MM.1S (cell line): ENCODE data around the gene PRKCE.

Experiments used
- DNase-seq: peaks from one replicate; pipeline ENCODE4 v3.0.0-alpha.2; 2015
- H2AFZ ChIP-seq: fragments of 300-600 bp; sonication (generic); 2 replicates; pipeline ENCODE4 v1.6.0; 2016; ENCODE audit warnings: antibody characterized with exemption, low read length
- H3F3A ChIP-seq: fragments of 300-600 bp; sonication (generic); 2 replicates; pipeline ENCODE4 v1.6.1; 2016; ENCODE audit warnings: mild to moderate bottlenecking, antibody characterized with exemption, low read length, moderate library complexity, mixed read lengths; ENCODE audit not compliant: insufficient read depth
- H3K27ac ChIP-seq: fragments of 300-600 bp; sonication (generic); 2 replicates; pipeline ENCODE4 v1.5.1; 2016; ENCODE audit warnings: mild to moderate bottlenecking, low read length
- H3K27me3 ChIP-seq: fragments of 300-600 bp; sonication (generic); replicated peaks from 2 replicates; pipeline ENCODE4 v1.6.0; 2016; ENCODE audit warnings: low read length; ENCODE audit not compliant: insufficient read depth
- H3K36me3 ChIP-seq: fragments of 300-600 bp; sonication (generic); replicated peaks from 2 replicates; pipeline ENCODE4 v1.6.1; 2016; ENCODE audit warnings: mild to moderate bottlenecking, low read length, mixed read lengths; ENCODE audit not compliant: insufficient read depth
- H3K4me1 ChIP-seq: fragments of 300-600 bp; sonication (generic); 2 replicates; pipeline ENCODE4 v1.6.1; 2016; ENCODE audit warnings: low read length, mixed read lengths
- H3K4me2 ChIP-seq: fragments of 300-600 bp; sonication (generic); 2 replicates; pipeline ENCODE4 v1.6.0; 2016; ENCODE audit warnings: low read depth, low read length
- H3K4me3 ChIP-seq: fragments of 300-600 bp; sonication (generic); 2 replicates; pipeline ENCODE4 v1.5.1; 2016; ENCODE audit warnings: low read length, mixed read lengths
- H3K79me2 ChIP-seq: fragments of 300-600 bp; sonication (generic); 2 replicates; pipeline ENCODE4 v1.6.1; 2016; ENCODE audit warnings: mixed run types, low read length, mixed read lengths
- H3K9ac ChIP-seq: fragments of 300-600 bp; sonication (generic); 2 replicates; pipeline ENCODE4 v1.6.1; 2016; ENCODE audit warnings: low read length, mixed read lengths
- H3K9me2 ChIP-seq: fragments of 300-600 bp; sonication (generic); replicated peaks from 2 replicates; pipeline ENCODE4 v1.6.1; 2016; ENCODE audit warnings: mild to moderate bottlenecking, low read length, mixed read lengths; ENCODE audit not compliant: insufficient read depth
- H3K9me3 ChIP-seq: fragments of 300-600 bp; sonication (generic); replicated peaks from 2 replicates; pipeline ENCODE4 v1.6.1; 2016; ENCODE audit warnings: mild to moderate bottlenecking, low read length, mixed read lengths; ENCODE audit not compliant: insufficient read depth
- H4K20me1 ChIP-seq: fragments of 300-600 bp; sonication (generic); 2 replicates; pipeline ENCODE4 v1.6.1; 2016; ENCODE audit warnings: mild to moderate bottlenecking, low read length, moderate library complexity, mixed read lengths; ENCODE audit not compliant: insufficient read depth
- EZH2 ChIP-seq: fragments of 300-600 bp; sonication (generic); optimal IDR thresholded peaks from 2 replicates; pipeline ENCODE3; 2017; ENCODE audit warnings: low read depth, mild to moderate bottlenecking, antibody characterized with exemption, low read length, mixed read lengths
- EZH2phosphoT487 ChIP-seq: fragments of 300-600 bp; sonication (generic); IDR thresholded peaks from 2 replicates; pipeline ENCODE4 v1.6.1; 2018; ENCODE audit warnings: antibody characterized with exemption, low read length
- TF ChIP-seq, protein P1 (sequence below): fragments of 300-600 bp; sonication (generic); IDR thresholded peaks from 2 replicates; pipeline ENCODE4 v1.5.1; 2016; ENCODE audit warnings: antibody characterized with exemption, low read length, mixed read lengths

Gene PRKCE

DNA sequence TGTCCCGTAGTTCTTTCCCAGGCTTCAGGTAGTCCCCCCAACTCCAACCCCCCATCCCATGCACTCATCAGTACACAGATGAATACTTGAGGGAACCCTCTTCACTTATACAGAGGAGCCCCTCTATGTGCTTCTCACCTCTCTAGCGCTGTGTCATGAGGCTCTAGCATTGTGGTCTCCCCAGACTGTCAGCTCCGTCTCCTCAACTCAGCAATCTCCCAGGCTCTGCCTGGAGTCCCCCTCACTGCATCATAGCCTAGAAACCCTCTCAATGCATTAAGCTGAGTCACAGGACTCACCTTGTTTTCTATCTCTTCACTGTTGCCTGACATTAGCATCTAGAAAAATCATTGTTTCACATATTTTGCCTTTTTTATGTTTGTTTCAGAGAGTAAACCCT, 20.2 kb upstream of the PRKCE start:
- H4K20me1 ChIP-seq = no peaks in the 10 kb centered on the region
- no peak for DNase-seq
- H3K4me3 ChIP-seq = no peak overlapping the region
- no peaks in the 10 kb centered on the region for H3K36me3 ChIP-seq
- TF ChIP-seq, protein P1, sequence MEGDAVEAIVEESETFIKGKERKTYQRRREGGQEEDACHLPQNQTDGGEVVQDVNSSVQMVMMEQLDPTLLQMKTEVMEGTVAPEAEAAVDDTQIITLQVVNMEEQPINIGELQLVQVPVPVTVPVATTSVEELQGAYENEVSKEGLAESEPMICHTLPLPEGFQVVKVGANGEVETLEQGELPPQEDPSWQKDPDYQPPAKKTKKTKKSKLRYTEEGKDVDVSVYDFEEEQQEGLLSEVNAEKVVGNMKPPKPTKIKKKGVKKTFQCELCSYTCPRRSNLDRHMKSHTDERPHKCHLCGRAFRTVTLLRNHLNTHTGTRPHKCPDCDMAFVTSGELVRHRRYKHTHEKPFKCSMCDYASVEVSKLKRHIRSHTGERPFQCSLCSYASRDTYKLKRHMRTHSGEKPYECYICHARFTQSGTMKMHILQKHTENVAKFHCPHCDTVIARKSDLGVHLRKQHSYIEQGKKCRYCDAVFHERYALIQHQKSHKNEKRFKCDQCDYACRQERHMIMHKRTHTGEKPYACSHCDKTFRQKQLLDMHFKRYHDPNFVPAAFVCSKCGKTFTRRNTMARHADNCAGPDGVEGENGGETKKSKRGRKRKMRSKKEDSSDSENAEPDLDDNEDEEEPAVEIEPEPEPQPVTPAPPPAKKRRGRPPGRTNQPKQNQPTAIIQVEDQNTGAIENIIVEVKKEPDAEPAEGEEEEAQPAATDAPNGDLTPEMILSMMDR = no peak
- no peak for TF ChIP-seq EZH2phosphoT487
- no peak for TF ChIP-seq EZH2
- no peak overlapping the region for H3K4me2 ChIP-seq
- H3K27ac ChIP-seq = no peak overlapping the region
- H2AFZ ChIP-seq = no peak overlapping the region
- H3K79me2 ChIP-seq = no peaks in the 10 kb centered on the region
- no peaks in the 10 kb centered on the region for H3K4me1 ChIP-seq
- H3K27me3 ChIP-seq = no peaks in the 10 kb centered on the region
- H3K9me2 ChIP-seq = no peaks in the 10 kb centered on the region
- no peaks in the 10 kb centered on the region for H3K9me3 ChIP-seq
- no peaks in the 10 kb centered on the region for H3F3A ChIP-seq
- H3K9ac ChIP-seq = no peak overlapping the region

DNA sequence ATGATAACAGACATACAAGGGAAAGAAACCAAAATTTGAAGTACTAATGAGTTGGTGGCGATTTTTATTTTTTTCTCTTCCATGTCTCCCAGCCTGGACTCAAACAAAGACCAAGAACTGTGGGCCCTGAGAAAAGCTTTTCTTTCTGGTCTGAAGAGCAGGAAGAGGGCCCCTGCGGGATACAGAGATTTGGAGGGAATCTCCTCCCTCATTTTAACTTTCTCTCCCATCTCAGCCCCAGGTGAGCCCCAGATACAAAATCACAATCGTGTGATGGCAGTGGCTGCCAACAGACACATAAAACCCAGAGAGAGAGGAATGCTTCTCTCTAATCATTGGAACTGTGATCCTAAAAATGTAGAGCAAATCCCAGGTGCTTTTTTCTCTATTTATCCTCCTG, 19.5 kb upstream of the PRKCE start:
- Histone ChIP-seq H3K9ac (no peak overlapping the region), H3K4me3 (no peak overlapping the region), H4K20me1 (no peaks in the 10 kb centered on the region), H3K27me3 (no peaks in the 10 kb centered on the region), H3K4me2 (no peak overlapping the region), H3K4me1 (no peaks in the 10 kb centered on the region), H3K9me2 (no peaks in the 10 kb centered on the region), H3F3A (no peaks in the 10 kb centered on the region), H3K27ac (no peak overlapping the region), H3K9me3 (no peaks in the 10 kb centered on the region), H2AFZ (no peak overlapping the region), H3K36me3 (no peaks in the 10 kb centered on the region), H3K79me2 (no peaks in the 10 kb centered on the region)
- no peak for DNase-seq
- TF ChIP-seq, protein P1 = no peak
- TF ChIP-seq EZH2 = no peak
- TF ChIP-seq EZH2phosphoT487 = no peak

GRCh38 chr2:45634223-45634622, 17.3 kb upstream of the PRKCE start:
- no peak overlapping the region for H2AFZ ChIP-seq
- no peaks in the 10 kb centered on the region for H3K36me3 ChIP-seq
- H3F3A ChIP-seq = no peaks in the 10 kb centered on the region
- no peak for DNase-seq
- no peaks in the 10 kb centered on the region for H3K9me2 ChIP-seq
- no peak for TF ChIP-seq EZH2
- TF ChIP-seq, protein P1 = no peak
- no peak for TF ChIP-seq EZH2phosphoT487
- no peak overlapping the region for H3K27ac ChIP-seq
- H3K27me3 ChIP-seq = no peaks in the 10 kb centered on the region
- no peak overlapping the region for H3K4me2 ChIP-seq
- no peaks in the 10 kb centered on the region for H3K4me1 ChIP-seq
- no peaks in the 10 kb centered on the region for H3K79me2 ChIP-seq
- no peak overlapping the region for H3K4me3 ChIP-seq
- no peak overlapping the region for H3K9ac ChIP-seq
- H4K20me1 ChIP-seq = no peaks in the 10 kb centered on the region
- H3K9me3 ChIP-seq = no peaks in the 10 kb centered on the region
